ENCODE results near the gene TOPAZ1. TPM values are rescaled to one million over a fixed set of nuclear protein-coding genes. Genes with fewer than 3 reads are reported as not detected.

TOPAZ1 gene
- total RNA-seq, 2 donors from 2014 or later: not detected

DNA sequence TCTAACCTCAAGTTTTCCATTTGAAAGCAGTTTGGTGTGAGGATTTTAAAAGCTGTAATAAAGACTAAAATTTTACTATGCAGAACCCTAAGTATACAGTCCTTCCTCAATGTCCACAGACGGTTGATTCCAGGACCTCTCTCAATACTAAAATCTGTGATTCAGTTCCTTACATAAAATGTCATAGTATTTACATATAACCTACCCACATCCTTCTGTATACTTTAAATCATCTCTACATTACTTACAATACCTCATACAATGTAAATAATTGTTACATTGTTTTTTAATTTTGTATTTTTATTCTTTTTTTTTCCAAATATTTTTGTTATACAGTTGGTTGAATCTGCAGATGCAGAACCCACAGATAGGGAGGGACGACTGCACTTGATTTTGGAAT, 2.8 kb upstream of the TOPAZ1 start:
- DNase-seq (ENCODE audit: low spot score): no peak
- intact Hi-C loops (cut with DNase I): no loop called here

DNA sequence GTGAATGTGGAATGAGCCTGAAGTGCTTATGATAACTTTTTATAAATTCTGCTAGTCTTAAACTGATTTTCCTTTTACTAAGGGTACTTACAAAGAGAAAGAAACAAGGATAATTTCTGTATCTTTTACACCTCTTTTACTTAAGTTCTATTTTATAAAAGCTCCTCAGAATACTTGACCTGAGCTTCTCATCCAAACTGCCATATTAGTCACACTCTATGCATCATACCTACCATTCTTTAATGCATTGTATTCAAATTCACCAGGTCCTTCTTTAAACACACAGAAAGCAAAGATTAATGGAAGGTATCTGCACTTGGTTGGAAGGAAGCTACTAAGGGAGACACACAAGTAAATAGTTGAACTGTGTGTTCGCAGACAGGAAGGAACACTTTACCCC, 1.6 kb upstream of the TOPAZ1 start:
- intact Hi-C loops (cut with DNase I): no loop called here
- DNase-seq (ENCODE audit: low spot score): no peak

DNA sequence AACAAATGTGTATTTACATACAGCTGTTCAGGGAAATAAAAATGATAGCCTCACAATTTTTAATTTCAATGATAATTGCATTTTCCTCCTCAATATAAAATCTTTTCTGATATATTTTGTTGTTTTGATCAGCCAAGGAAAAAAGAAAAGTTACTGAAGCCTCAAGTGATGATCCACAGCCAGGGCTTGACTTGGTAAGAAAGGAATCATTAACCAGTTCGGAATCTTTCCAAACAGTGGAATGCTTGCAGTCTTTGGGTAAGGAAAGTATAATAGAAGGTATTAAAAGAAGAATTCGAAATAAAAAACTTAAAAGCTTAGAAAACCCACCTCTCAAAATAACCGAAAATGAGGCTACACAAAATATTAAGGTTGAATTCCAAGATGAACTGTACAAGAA, 1.0 kb downstream of the TOPAZ1 start:
- intact Hi-C loops (cut with DNase I): no loop called here
- no peak for DNase-seq (ENCODE audit: low spot score)

DNA sequence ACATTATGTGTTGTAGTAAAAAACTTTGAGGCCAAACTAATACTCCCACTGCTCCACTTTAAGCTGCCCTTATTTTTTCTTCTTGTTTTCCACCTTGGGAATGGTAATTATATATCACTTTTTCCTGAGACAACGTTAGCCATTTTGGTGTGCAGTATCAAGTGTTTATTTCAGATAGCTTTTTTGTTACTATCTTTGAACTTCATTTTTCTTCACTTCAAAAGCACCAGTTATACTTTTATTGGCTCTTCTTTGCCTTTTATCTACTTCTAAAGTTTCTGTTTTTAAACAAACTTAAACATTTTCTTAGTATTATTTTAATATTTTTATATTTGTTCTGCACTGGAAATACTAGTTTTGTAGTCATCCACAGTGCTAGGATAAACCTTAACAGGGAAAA, 6.5 kb downstream of the TOPAZ1 start:
- intact Hi-C loops (cut with DNase I): no loop called here
- no peak for DNase-seq (ENCODE audit: low spot score)

DNA sequence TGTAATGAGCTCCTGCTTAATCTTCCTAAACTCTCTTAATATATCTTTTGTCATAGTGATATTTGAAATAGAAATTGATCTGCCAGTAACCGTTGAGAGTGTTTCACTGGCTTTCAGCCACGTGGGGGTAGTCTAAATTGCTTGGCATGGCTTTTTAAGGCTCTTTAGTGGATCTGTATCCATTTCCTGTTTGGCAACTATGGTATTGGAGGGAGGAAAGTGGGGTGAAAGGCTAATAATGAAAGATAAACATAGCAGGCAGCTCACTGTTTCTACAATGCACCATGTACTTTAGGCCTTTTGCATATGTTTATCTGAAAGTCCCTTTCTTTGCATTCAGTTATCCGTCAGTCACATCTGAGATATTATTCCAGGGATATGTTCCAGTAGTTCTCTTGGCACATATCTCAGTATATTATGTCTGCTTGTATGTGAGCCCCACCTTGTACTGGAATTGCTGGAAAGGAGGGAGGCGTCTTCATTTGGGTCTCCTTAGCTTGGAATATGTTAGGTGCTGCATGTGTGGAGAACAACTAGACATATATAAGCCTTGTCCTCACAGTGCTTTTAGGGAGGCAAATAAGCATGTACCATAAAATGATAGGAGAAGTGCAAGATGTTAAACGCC, 10.8 kb downstream of the TOPAZ1 start:
- intact Hi-C loops (cut with DNase I): no loop called here

DNA sequence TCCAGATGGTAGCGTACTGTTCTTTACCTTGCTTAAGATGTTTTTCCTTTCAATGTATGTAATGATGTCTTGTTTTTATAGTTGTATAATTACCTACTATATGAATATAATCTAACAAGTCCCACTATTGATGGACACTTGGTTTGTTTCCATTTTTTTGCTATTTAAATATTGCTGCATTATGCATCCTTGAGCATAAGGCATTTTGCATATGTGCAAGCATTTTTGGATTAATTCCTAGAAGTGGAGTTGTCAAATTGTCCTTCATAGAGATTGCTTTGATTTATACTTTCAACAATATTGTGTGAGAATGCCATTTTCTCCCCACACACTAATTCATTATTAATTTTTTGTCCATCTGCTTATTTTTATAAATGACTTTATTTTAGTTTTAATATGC, 17.7 kb downstream of the TOPAZ1 start:
- intact Hi-C loops (cut with DNase I): no loop called here

More for the DNA sequence above, 10.8 kb downstream of the TOPAZ1 start:
- no peak for DNase-seq (ENCODE audit: low spot score)

DNA sequence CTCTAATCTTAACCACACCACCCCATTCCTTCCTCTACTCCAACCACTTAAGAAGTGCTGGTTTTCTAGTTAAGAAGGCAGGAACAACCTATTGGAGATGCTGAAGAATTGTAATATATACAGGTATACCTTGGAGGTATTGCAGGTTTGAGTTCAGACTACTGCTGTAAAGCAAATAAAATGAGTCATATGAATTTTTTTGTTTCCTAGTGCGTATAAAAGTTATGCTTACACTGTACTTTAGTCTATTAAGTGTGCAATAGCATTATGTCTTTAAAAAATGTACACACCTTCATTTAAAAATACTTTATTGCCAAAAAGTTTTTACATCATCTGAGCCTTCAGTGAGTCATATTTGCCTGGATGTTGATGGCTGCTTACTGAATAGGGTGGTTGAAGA, 22.5 kb downstream of the TOPAZ1 start:
- intact Hi-C loops (cut with DNase I): no loop called here
- no peak for DNase-seq (ENCODE audit: low spot score)

More for the DNA sequence above, 17.7 kb downstream of the TOPAZ1 start:
- DNase-seq (ENCODE audit: low spot score): no peak

DNA sequence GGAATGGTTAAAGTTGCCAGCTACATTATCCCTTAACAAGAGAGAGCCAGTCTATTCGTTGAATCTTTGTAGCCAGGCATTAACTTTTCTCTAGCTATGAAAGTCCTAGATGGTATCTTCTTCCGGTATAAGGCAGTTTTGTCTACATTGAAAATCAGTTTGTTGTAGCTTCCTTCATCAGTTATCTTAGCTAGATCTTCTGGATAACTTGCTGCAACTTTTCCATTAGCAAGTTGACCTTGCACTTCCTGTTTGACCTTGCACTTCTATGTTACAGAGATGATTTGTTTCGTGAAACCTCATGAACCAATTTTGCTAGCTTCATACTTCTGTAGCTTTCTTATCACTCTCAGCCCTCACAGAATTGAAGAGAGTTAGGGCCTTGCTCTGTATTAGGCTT, 24.1 kb downstream of the TOPAZ1 start:
- intact Hi-C loops (cut with DNase I): no loop called here

DNA sequence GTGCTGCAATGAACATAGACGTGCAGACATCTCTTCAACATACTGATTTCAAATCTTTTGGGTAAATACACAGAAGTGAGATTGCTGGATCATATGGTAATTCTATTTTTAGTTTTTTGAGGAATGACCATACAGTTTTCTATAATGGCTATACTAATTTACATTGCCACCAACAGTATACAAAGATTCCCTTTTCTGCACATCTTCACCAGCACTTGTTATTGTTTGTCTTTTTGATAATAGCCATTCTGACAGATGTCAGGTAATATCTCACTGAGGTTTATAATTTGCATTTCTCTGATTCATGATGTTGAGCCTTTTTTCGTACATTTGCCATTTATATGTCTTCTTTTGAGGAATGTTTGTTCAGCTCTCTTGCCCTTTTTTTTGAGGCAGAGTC, 30.5 kb downstream of the TOPAZ1 start:
- intact Hi-C loops (cut with DNase I): no loop called here
- DNase-seq (ENCODE audit: low spot score): no peak

More for the DNA sequence above, 24.1 kb downstream of the TOPAZ1 start:
- DNase-seq (ENCODE audit: low spot score): no peak

DNA sequence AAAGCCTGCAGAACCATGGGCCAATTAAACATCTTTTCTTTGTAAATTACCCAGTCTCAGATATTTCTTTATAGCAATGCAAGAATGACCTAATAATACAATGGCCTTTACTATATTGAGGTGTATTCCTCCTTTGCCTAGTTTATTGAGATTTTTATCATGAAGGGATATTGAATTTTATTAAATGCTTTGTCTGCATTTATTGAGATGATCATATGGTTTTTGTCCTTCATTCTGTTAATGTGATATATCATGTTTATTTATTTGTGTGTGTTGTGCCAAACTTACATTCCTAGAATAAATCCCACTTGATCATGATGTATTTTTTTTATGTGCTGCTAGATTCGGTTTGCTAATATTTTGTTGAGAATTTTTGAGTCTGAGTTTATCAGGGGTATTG, 36.2 kb downstream of the TOPAZ1 start:
- no peak for DNase-seq (ENCODE audit: low spot score)
- intact Hi-C loops (cut with DNase I): no loop called here

DNA sequence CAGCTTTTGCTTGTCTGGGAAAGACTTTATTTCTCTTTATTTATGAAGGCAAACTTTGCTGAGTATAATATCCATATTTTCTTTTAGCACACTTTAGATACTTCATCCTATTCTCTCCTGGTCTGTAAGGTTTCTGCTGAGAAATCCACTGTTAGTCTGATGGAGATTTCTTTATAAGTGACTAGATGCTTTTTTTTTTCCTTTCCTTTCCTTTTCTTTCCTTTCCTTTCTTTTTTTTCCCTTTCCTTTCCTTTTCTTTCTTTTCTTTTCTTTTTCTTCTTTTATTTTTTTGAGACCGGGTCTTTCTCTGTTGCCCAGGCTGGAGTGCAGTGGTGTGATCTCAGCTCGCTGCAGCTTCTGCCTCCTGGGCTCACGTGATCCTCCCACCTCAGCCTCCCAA, 38.4 kb downstream of the TOPAZ1 start:
- intact Hi-C loops (cut with DNase I): no loop called here
- DNase-seq (ENCODE audit: low spot score): no peak

DNA sequence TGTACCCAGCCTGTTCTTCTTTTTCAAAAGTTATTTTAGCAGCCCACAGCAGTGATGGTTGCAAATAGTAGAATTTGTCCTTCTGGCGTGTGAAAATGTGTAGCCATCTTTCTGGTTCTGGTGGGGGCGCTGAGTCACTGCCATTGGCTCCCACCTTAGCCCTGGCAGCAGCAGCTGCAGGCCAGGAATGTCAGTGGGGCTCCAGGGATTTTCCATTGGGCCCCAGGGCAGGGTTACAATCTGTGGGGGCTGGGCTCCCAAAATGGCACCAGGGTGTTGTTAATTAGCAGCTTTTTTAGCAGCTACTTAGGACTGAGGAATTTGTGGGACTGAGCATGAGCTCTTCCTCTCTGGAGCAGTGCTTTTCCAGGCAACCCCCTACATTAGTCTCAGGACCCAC, 38.9 kb downstream of the TOPAZ1 start:
- no peak for DNase-seq (ENCODE audit: low spot score)
- intact Hi-C loops (cut with DNase I): no loop called here

DNA sequence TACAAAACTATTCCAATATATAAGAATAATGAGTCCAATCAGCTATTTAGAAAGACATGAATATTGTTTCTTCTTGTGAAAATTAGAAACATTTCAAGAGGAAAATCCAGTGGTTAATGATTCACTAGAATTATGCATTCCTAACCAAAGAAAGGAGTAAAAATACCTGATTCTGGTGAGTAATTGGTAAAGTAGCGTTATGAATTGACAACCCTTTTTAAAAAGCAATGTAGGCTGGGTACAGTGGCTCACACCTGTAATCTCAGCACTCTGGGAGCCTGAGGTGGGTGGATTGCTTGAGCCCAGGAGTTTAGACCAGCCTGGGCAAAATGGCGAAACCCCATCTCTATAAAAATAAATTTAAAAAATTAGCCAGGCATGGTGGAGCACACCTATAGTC, 43.3 kb downstream of the TOPAZ1 start:
- DNase-seq (ENCODE audit: low spot score): no peak
- intact Hi-C loops (cut with DNase I): no loop called here

DNA sequence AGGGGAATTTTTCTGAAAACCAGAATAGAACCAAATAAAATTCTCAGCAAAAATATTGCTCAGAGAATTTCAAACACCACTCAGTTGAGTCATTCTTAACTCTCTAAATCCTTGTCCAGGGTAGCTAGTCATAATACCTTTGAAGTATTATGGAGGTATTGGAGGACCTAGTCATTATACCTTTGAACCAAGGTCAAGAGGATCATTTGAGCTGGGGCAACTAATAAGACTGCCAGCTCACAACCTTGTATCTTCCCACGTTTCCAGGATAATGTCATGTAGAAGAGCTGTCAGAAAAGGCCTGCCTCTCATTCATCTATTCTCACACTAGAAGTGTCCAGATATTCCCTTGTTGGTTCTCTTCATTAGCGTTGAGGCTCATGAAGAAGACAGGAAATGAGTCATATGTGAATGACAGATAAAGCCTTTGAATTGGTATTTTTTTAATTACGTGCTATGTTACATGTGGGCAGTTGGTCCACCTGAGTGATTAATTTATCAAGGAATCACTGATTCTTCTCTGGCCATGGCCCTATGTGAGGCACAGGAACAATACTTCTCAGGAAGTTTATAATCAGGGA, 48.3 kb downstream of the TOPAZ1 start:
- DNase-seq (ENCODE audit: low spot score): no peak
- intact Hi-C loops (cut with DNase I): no loop called here

DNA sequence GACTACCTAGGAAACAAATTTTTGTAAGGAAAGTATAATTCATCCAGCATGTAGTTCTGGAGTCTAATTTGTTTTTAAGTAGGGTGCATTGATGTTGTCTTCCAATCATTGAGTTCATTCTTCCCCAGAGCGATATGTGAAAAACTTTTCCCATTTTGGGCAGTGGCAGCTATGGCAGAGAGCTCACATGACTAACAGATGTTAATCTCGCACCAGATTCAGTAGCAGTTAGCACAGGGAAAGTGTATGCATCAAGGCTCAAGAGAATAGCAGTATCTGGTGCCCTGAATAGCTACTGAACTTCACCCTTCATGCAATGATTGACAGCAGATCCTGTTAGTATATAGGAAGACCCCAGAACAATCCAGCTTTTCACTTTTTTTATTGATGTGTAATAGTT, 50.6 kb downstream of the TOPAZ1 start:
- intact Hi-C loops (cut with DNase I): no loop called here

DNA sequence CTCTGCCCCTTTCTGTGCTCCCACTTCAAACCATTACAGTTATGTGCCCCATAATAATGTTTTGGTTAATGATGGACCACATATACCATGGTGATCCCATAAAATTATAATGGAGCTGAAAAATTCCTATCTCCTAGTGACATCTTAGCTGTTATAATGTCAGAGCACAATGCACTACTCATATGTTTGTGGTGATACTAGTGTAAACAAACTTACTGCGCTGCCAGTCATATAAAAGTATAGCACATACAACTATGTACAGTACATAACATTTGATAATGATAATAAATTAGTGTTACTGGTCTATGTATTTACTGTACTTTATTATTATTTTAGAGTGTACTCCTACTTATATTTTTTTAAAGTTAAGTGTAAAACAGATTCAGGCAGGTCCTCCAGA, 51.3 kb downstream of the TOPAZ1 start:
- no peak for DNase-seq (ENCODE audit: low spot score)
- intact Hi-C loops (cut with DNase I): no loop called here

More for the DNA sequence above, 50.6 kb downstream of the TOPAZ1 start:
- no peak for DNase-seq (ENCODE audit: low spot score)

DNA sequence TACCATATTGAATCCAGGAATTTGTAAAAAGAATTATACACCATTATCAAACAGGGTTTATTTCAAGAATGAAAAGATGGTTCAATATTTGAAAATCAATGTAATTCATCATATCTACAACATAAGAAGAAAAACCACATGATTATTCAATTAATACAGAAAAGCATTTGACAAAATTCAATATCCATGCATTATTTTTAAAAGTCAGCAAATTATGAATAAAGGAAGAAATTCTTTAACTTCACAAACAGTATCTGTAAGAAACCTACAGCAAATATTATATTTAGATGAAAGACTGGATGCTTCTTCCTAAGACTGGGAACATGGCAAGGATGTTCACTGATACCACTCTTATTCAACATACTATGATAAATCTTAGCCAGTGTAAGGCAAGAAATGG, 55.6 kb downstream of the TOPAZ1 start:
- DNase-seq (ENCODE audit: low spot score): no peak
- intact Hi-C loops (cut with DNase I): no loop called here

DNA sequence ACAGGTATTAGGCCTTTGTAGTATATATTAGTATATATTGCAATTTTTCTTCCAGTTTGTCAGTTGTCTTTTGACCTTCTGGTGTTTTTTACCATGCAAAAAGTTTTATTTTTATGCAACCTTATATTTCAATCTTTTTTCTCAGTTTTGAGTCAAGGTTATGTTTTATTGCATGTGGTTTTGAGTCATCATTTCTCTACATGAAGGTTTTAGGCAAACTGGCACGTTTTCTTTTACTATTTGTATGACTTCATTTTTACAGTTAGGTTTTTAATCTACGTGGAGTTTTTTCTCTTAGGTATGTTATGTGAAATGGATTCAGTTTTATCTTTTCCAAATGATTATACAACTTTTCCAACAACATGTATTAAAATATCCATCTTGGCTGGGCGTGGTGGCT, 60.1 kb downstream of the TOPAZ1 start:
- no peak for DNase-seq (ENCODE audit: low spot score)
- intact Hi-C loops (cut with DNase I): no loop called here

DNA sequence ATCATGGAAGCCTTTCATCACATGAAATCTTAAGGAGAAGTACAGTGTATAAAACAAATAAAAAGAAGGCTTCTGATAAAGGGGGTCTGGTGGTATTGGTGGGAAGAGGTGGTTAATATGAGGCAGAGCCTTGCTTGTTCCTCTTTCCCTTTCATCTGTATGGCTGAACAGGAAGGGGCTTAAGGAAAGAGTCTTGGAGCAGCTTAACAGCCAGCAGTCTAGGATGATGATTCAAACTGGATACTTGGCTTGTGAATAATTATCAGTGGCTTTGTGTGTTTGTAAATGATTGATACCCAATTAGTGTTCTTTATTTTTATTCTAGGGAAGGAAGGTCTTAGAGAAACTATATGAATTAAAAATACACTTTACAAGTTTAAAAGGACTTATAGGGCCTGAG, 67.8 kb downstream of the TOPAZ1 start:
- DNase-seq (ENCODE audit: low spot score): no peak
- intact Hi-C loops (cut with DNase I): no loop called here

DNA sequence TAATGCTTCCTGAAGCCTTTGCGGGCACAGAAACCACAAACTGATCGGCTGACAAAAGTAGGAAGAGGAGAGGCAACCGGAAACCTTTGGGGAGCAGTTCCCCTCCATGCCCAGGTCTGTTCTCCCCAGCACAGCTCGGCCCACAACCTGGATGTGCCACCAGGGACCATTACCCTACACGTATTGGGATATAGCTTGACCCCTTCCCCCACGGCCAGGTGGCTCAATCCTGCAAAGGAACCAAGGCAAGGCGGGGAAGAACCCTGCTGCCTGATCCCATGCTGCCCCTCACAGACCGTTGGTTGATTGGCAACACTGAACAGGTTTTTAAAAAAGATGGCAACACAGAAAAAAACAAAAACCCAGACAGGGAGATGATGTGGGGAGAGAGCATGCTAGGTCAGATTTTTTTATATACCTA, 77.2 kb downstream of the TOPAZ1 start:
- intact Hi-C loops (cut with DNase I): loop anchor here in 1 of 2 donors (5.0 kb wide), 1 partner anchor 533 kb away; no protein-coding TSS in a partner anchor
- DNase-seq (ENCODE audit: low spot score): no peak

DNA sequence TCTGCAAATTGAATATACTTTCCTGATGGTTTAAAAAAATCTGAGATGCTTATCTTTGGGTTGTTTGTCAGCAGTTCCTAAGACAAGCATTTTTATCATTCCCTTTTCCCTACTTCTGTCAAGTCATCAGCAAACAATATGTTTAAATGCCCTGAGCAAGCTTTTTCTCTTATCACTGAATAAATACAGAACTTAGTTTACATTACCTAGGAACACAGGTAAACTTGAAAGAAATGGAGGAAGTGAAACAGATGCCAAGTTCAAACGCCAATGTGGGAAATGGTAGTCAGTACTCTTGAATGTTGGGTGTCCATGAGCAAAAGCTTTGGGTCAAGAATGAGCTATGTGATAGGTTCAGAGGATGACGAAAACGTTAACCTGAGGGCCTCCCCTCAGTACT, 79.6 kb downstream of the TOPAZ1 start:
- intact Hi-C loops (cut with DNase I): no loop called here

More for the DNA sequence above, 79.6 kb downstream of the TOPAZ1 start:
- DNase-seq (ENCODE audit: low spot score): no peak
